H1 (cell line): ENCODE results near the gene GHRH. TPM values are rescaled to one million over a fixed set of nuclear protein-coding genes. Genes with fewer than 3 reads are reported as not detected.
A peak's percentile ranks its signal among the peaks of the same experiment; 100 is the strongest.

Experiments used
- CTCF ChIA-PET: fragments of 300-600 bp; sonication (Branson Sonifier 250); formaldehyde crosslinking; loops from one replicate; lab custom pipeline; 2021; ENCODE audit not compliant: partially characterized antibody; lab: Charles Lee
- POLR2A ChIA-PET: fragments of 300-600 bp; sonication (Branson Sonifier 250); formaldehyde crosslinking; loops from one replicate; lab custom pipeline; 2021; ENCODE audit warnings: inconsistent platforms; ENCODE audit not compliant: partially characterized antibody; lab: Charles Lee
- DNase-seq, 2 experiments: peaks; one replicate each; pipeline versions ENCODE4 v3.0.0 to v3.0.0-alpha.2; 2010 to 2022; ENCODE audit warnings: low spot score in 2 of 2, low read depth in 1 of 2, mixed read lengths in 1 of 2
- FAIRE-seq: peaks from 2 replicates; lab custom pipeline; 2011; peaks lifted over from hg19 to GRCh38; lab: Jason Lieb, UNC
- H2AFZ ChIP-seq: 2 replicates; pipeline ENCODE4 v1.8.1; 2012; ENCODE audit warnings: low read length, inconsistent platforms
- H2AK5ac ChIP-seq: 2 replicates; pipeline ENCODE4 v1.6.1; 2013; ENCODE audit warnings: low read depth, low read length
- H2BK120ac ChIP-seq: replicated peaks from 2 replicates; pipeline ENCODE3; 2013; ENCODE audit warnings: low read depth, low read length, inconsistent platforms
- H2BK12ac ChIP-seq: 2 replicates; pipeline ENCODE4 v1.6.1; 2013; ENCODE audit warnings: low read depth, low read length
- H2BK15ac ChIP-seq: 2 replicates; pipeline ENCODE4 v1.6.1; 2013; ENCODE audit warnings: low read length
- H2BK20ac ChIP-seq: 2 replicates; pipeline ENCODE4 v1.6.1; 2013; ENCODE audit warnings: low read length
- H2BK5ac ChIP-seq: 2 replicates; pipeline ENCODE4 v1.6.1; 2013; ENCODE audit warnings: low read depth, low read length
- H3K14ac ChIP-seq: 2 replicates; pipeline ENCODE4 v1.6.1; 2013; ENCODE audit warnings: inconsistent platforms; ENCODE audit not compliant: insufficient read length
- H3K18ac ChIP-seq: 2 replicates; pipeline ENCODE4 v1.6.1; 2013; ENCODE audit warnings: low read length; ENCODE audit errors: extremely low read depth
- H3K23ac ChIP-seq: 2 replicates; pipeline ENCODE4 v1.6.1; 2013; ENCODE audit warnings: inconsistent platforms; ENCODE audit not compliant: insufficient read length
- H3K23me2 ChIP-seq: 2 replicates; pipeline ENCODE4 v1.6.1; 2013; ENCODE audit warnings: low read depth, low read length
- H3K27ac ChIP-seq: 2 replicates; pipeline ENCODE4 v1.6.1; 2011; ENCODE audit warnings: low read depth, low read length, inconsistent platforms
- H3K27me3 ChIP-seq, 4 experiments: replicated peaks in 1 of 4; 1 replicate in 1 of 4; 2 replicates in 3 of 4; pipeline versions ENCODE4 v1.6.1 to v1.8.1; 2011 to 2013; ENCODE audit warnings: low read length in 3 of 4, mild to moderate bottlenecking in 3 of 4, inconsistent platforms in 2 of 4, mixed read lengths in 2 of 4, moderate library complexity in 1 of 4; ENCODE audit not compliant: control insufficient read depth in 3 of 4, insufficient read depth in 3 of 4; ENCODE audit errors: extremely low read depth in 1 of 4
- H3K36me3 ChIP-seq, 4 experiments: 2 replicates each; pipeline versions ENCODE4 v1.6.1 to v1.8.1; 2011 to 2013; ENCODE audit warnings: mild to moderate bottlenecking in 4 of 4, low read length in 3 of 4, moderate library complexity in 2 of 4, control low read depth in 1 of 4, inconsistent platforms in 1 of 4; ENCODE audit not compliant: insufficient read depth in 4 of 4, control insufficient read depth in 2 of 4
- H3K4ac ChIP-seq: replicated peaks from 2 replicates; pipeline ENCODE3; 2013; ENCODE audit warnings: low read length, low read depth, mixed read lengths, inconsistent platforms; ENCODE audit not compliant: insufficient read length
- H3K4me1 ChIP-seq, 4 experiments: replicated peaks in 1 of 4; 1 replicate in 1 of 4; 2 replicates in 3 of 4; pipeline versions ENCODE4 v1.6.1 to v1.8.1; 2011 to 2013; ENCODE audit warnings: low read length in 3 of 4, inconsistent platforms in 2 of 4, mixed read lengths in 1 of 4; ENCODE audit not compliant: insufficient read depth in 4 of 4, control insufficient read depth in 3 of 4
- H3K4me2 ChIP-seq, 2 experiments: 2 replicates each; pipeline versions ENCODE4 v1.6.1 to v1.8.1; 2011 to 2013; ENCODE audit warnings: low read depth in 2 of 2, low read length in 2 of 2, control low read depth in 1 of 2, inconsistent platforms in 1 of 2, mild to moderate bottlenecking in 1 of 2; ENCODE audit not compliant: insufficient read depth in 1 of 2
- H3K4me3 ChIP-seq, 4 experiments: fragments of 200-600, 300-600 bp in 1 of 4; sonication (generic), shearing (Covaris generic), sonication (Bioruptor Twin) in 1 of 4; 2 replicates each; pipeline versions ENCODE4 v1.5.1 to v1.8.1; 2011 to 2016; ENCODE audit warnings: low read length in 4 of 4, low read depth in 3 of 4, control low read depth in 2 of 4, inconsistent platforms in 2 of 4, mild to moderate bottlenecking in 2 of 4, mixed read lengths in 1 of 4, moderate library complexity in 1 of 4; ENCODE audit not compliant: insufficient read depth in 2 of 4; ENCODE audit errors: extremely low read depth in 1 of 4
- H3K56ac ChIP-seq: replicated peaks from 2 replicates; pipeline ENCODE3; 2013; ENCODE audit warnings: low read depth, mild to moderate bottlenecking, mixed read lengths, low read length, inconsistent platforms; ENCODE audit not compliant: insufficient read length
- H3K79me1 ChIP-seq: 2 replicates; pipeline ENCODE4 v1.6.1; 2013; ENCODE audit warnings: low read depth, low read length, control low read depth
- H3K79me2 ChIP-seq, 2 experiments: 2 replicates each; pipeline versions ENCODE4 v1.6.1 to v1.8.1; 2012 to 2013; ENCODE audit warnings: low read length in 2 of 2, mild to moderate bottlenecking in 2 of 2, inconsistent platforms in 1 of 2; ENCODE audit not compliant: insufficient read depth in 2 of 2, control insufficient read depth in 1 of 2
- H3K9ac ChIP-seq, 4 experiments: replicated peaks in 1 of 4; 1 replicate in 1 of 4; 2 replicates in 3 of 4; pipeline versions ENCODE4 v1.6.1 to v1.8.1; 2011 to 2013; ENCODE audit warnings: low read depth in 3 of 4, low read length in 3 of 4, control low read depth in 2 of 4, mild to moderate bottlenecking in 2 of 4, moderate library complexity in 2 of 4, inconsistent platforms in 1 of 4; ENCODE audit errors: extremely low read depth in 1 of 4
- H3K9me3 ChIP-seq, 2 experiments: 2 replicates each; pipeline versions ENCODE4 v1.6.1 to v1.8.1; 2012 to 2013; ENCODE audit warnings: mild to moderate bottlenecking in 2 of 2, moderate library complexity in 2 of 2, control low read depth in 1 of 2, inconsistent platforms in 1 of 2, low read depth in 1 of 2, low read length in 1 of 2, mixed read lengths in 1 of 2; ENCODE audit not compliant: insufficient read depth in 2 of 2
- H4K20me1 ChIP-seq, 2 experiments: replicated peaks in 1 of 2; 2 replicates each; pipeline versions ENCODE3 to v1.8.1; 2011 to 2013; ENCODE audit warnings: inconsistent platforms in 2 of 2, low read length in 2 of 2, mild to moderate bottlenecking in 1 of 2; ENCODE audit not compliant: insufficient read depth in 2 of 2, control insufficient read depth in 1 of 2
- H4K5ac ChIP-seq: 2 replicates; pipeline ENCODE4 v1.6.1; 2013; ENCODE audit warnings: low read length, low read depth, mixed read lengths, inconsistent platforms; ENCODE audit not compliant: insufficient read length
- H4K8ac ChIP-seq: 2 replicates; pipeline ENCODE4 v1.8.0; 2013; ENCODE audit warnings: mild to moderate bottlenecking, moderate library complexity, low read length, inconsistent platforms; ENCODE audit not compliant: insufficient read depth; ENCODE audit errors: extremely low read depth
- H4K91ac ChIP-seq: replicated peaks from 2 replicates; pipeline ENCODE3; 2013; ENCODE audit warnings: low read length, mixed read lengths, inconsistent platforms; ENCODE audit not compliant: insufficient read length
- CHD2 ChIP-seq: IDR thresholded peaks from 2 replicates; pipeline ENCODE4 v1.6.1; 2012; ENCODE audit warnings: low read length, improper control_type of control experiment
- CTBP2 ChIP-seq: IDR thresholded peaks from 2 replicates; pipeline ENCODE4 v1.7.0; 2011; ENCODE audit warnings: borderline replicate concordance, mild to moderate bottlenecking, moderate library complexity, mixed read lengths, low read length; ENCODE audit not compliant: insufficient read depth, insufficient read length
- HDAC2 ChIP-seq, 2 experiments: fragments of 300-600 bp in 1 of 2; sonication (generic) in 1 of 2; IDR thresholded peaks; 2 replicates each; pipeline ENCODE4 v1.6.1; 2011 to 2012; ENCODE audit warnings: low read depth in 2 of 2, low read length in 2 of 2, mild to moderate bottlenecking in 2 of 2, moderate library complexity in 2 of 2, borderline replicate concordance in 1 of 2, inconsistent platforms in 1 of 2
- NANOG ChIP-seq: IDR thresholded peaks from 2 replicates; pipeline ENCODE4 v1.6.1; 2011; ENCODE audit warnings: low read length, low read depth, mild to moderate bottlenecking, inconsistent platforms; ENCODE audit not compliant: insufficient read depth, poor library complexity, severe bottlenecking
- POU5F1 ChIP-seq: IDR thresholded peaks from 2 replicates; pipeline ENCODE4 v1.6.1; 2011; ENCODE audit warnings: low read depth, mild to moderate bottlenecking, low read length, moderate library complexity
- SIN3A ChIP-seq, 2 experiments: IDR thresholded peaks in 1 of 2; conservative IDR thresholded peaks in 1 of 2; 2 replicates each; pipeline ENCODE4 v1.6.1; 2011 to 2012; ENCODE audit warnings: low read length in 2 of 2, improper control_type of control experiment in 1 of 2, low read depth in 1 of 2, mild to moderate bottlenecking in 1 of 2
- SUZ12 ChIP-seq: fragments of 200-600 bp; sonication (generic); IDR thresholded peaks from 2 replicates; pipeline ENCODE4 v1.6.1; 2012; ENCODE audit warnings: mild to moderate bottlenecking, inconsistent platforms, low read length, moderate library complexity, mixed read lengths
- TCF12 ChIP-seq: IDR thresholded peaks from 2 replicates; pipeline ENCODE4 v1.6.1; 2011; ENCODE audit warnings: low read depth, mild to moderate bottlenecking, low read length
- YY1 ChIP-seq: IDR thresholded peaks from 2 replicates; pipeline ENCODE4 v1.6.1; 2011; ENCODE audit warnings: low read depth, mild to moderate bottlenecking, low read length
- WGBS, 2 experiments: shearing (Covaris generic) in 1 of 2; methylation state at CpG; one replicate each; pipeline versions ENCODE4 v1.1.6 to v1.1.7; 2013 to 2015; ENCODE audit warnings: low lambda C conversion rate in 2 of 2, mixed read lengths in 2 of 2, inconsistent platforms in 1 of 2, low coverage in 1 of 2, missing lambda C conversion rate in 1 of 2; ENCODE audit not compliant: insufficient replicate concordance in 2 of 2, insufficient coverage in 1 of 2, insufficient read length in 1 of 2; ENCODE audit errors: extremely low coverage in 1 of 2, missing lambda C conversion rate in 1 of 2; 5-methylcytosine and 5-hydroxymethylcytosine counted together
- polyA plus RNA-seq, 7 experiments: library from polyadenylated mRNA; depleted of rRNA in 3 of 7; stranded (reverse) in 5 of 7; unstranded in 2 of 7; fragments of >200 nt in 5 of 7; fragments of 200-250 nt in 2 of 7; gene quantifications; 1 replicate in 5 of 7; 2 replicates in 1 of 7; 4 replicates in 1 of 7; pipeline versions ENCODE4 v1.2.1 to v1.2.3, GENCODE V29; 2011 to 2013; ENCODE audit warnings: missing spikeins in 2 of 7, mixed read lengths in 2 of 7
- total RNA-seq: library from RNA; stranded (reverse); fragmentation: NEBNext Ultra II Directional; extraction: Animal tissue kit (Norgen Biotek cat#: 25700); gene quantifications from 2 replicates; pipeline ENCODE4 v1.2.1, GENCODE V29; 2021
- TF ChIP-seq, protein P1 (sequence below): IDR thresholded peaks from 2 replicates; pipeline ENCODE4 v1.6.1; 2011; ENCODE audit warnings: low read length, improper control_type of control experiment

Gene GHRH
- total and polyA plus RNA-seq, 2 of the 8 experiments (the other 6 are each of a cell fraction or from before 2014, with no cell fraction given) = not detected

DNA sequence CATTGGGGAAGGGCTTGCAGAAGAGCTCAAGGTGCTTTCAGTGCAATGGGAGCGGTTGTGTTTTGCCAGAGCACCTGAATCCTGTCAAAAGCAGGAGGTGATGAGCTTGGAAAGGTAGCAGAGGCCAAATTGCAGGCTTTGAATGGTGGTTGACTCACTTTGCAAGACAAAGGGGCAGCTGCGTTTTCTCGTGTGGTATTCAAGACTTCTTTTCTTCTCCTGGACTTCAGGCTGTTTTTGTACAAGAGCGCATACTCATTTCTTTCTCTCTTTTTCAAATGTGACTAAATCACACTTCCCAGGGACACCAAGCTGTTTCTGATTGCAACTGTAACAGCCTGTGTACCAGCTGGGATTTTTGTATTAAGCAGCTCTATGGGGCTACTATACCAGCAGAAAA, 32.3 kb downstream of the GHRH start:
- H3K4me2 ChIP-seq = peak overlapping the region; percentile 51 to 53; a peak in 3 of 4 replicates
- FAIRE-seq = peak; percentile 79
- no peak overlapping the region for H3K4ac ChIP-seq
- no peak overlapping the region for H2BK120ac ChIP-seq
- no peak overlapping the region for H2AFZ ChIP-seq
- no peaks in the 10 kb centered on the region for H3K27me3 ChIP-seq
- no peak overlapping the region for H2BK20ac ChIP-seq
- no peak overlapping the region for H3K23ac ChIP-seq
- POLR2A ChIA-PET = interaction anchor here (0.7 to 3.1 kb wide), 12 partner anchors 8 to 137 kb away, joined by 3 to 17 read pairs (median 3); partner anchors contain the start of gene RPN2
- H4K8ac ChIP-seq = no peak overlapping the region
- H2BK12ac ChIP-seq = no peak overlapping the region
- no peaks in the 10 kb centered on the region for H3K23me2 ChIP-seq
- peak overlapping the region in 1 of 4 experiments; percentile 15; a peak in 1 of 8 replicates for H3K4me3 ChIP-seq
- no peak overlapping the region for H3K14ac ChIP-seq
- no peaks in the 10 kb centered on the region for H3K79me2 ChIP-seq
- H4K20me1 ChIP-seq = peaks cover 2% of the 10 kb centered on the region in 2 experiments
- H3K79me1 ChIP-seq = peaks cover 3% of the 10 kb centered on the region; the same call in 1 of the 2 replicates
- H3K36me3 ChIP-seq = peaks cover 35 to 92% (median 69%) of the 10 kb centered on the region in 4 experiments
- no peak overlapping the region for H3K9ac ChIP-seq
- CTCF ChIA-PET = interaction anchor here (0.5 to 3.9 kb wide), 10 partner anchors 15 to 1912 kb away, joined by 3 to 22 read pairs (median 4); no protein-coding TSS in a partner anchor
- no peak overlapping the region for H4K91ac ChIP-seq
- no peak overlapping the region for H3K56ac ChIP-seq
- H3K9me3 ChIP-seq = no peaks in the 10 kb centered on the region
- H2BK15ac ChIP-seq = no peak overlapping the region
- peak in 1 of 2 experiments; percentile 44 for DNase-seq
- no peak overlapping the region for H2BK5ac ChIP-seq
- H2AK5ac ChIP-seq = no peak overlapping the region
- no peak overlapping the region for H3K18ac ChIP-seq
- WGBS, 2 experiments = 30% methylated on average over 4 of the region's 4 CpGs; no CpG with 5 or more reads in 1 of the 2 experiments
- peaks cover 7 to 26% (median 14%) of the 10 kb centered on the region in 4 experiments; a peak in 6 of 7 replicates for H3K4me1 ChIP-seq
- H4K5ac ChIP-seq = no peak overlapping the region
- peak overlapping the region; percentile 57; the same call in 1 of the 2 replicates for H3K27ac ChIP-seq
- peak; percentile 50 for TF ChIP-seq CTBP2
- peak; percentile 65 for TF ChIP-seq NANOG
- TF ChIP-seq SUZ12 = no peak
- TF ChIP-seq, protein P1, sequence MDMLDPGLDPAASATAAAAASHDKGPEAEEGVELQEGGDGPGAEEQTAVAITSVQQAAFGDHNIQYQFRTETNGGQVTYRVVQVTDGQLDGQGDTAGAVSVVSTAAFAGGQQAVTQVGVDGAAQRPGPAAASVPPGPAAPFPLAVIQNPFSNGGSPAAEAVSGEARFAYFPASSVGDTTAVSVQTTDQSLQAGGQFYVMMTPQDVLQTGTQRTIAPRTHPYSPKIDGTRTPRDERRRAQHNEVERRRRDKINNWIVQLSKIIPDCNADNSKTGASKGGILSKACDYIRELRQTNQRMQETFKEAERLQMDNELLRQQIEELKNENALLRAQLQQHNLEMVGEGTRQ = no peak
- TF ChIP-seq HDAC2 (IDR thresholded peaks at IDR 0.05; ENCODE audit: borderline replicate concordance in 1 of 2, low read depth in 2 of 2, low read length in 2 of 2) = 0 out of 4 replicates have a peak, but pooled peaks of 1 of the 2 experiments have one; percentile 21
- TF ChIP-seq SIN3A (conservative IDR thresholded peaks at IDR 0.05 in 1 of 2, IDR thresholded peaks at IDR 0.05 in 1 of 2; ENCODE audit: low read depth in 1 of 2, low read length in 2 of 2) = 0 out of 4 replicates have a peak, but pooled peaks have one; percentile 61 to 79
- TF ChIP-seq YY1 = peak; percentile 27; the same call in 1 of the 2 replicates
- 0 out of 2 replicates have a peak, but pooled peaks have one; percentile 76 for TF ChIP-seq TCF12
- 0 out of 2 replicates have a peak, but pooled peaks have one; percentile 41 for TF ChIP-seq POU5F1
- no peak for TF ChIP-seq CHD2
